A673 (cell line): ENCODE data around the gene WFIKKN1. TPM values are rescaled to one million over a fixed set of nuclear protein-coding genes. Genes with fewer than 3 reads are reported as not detected.

Source experiments
- BruUV-seq: library from RNA; stranded (reverse); fragments of 400-500 nt; replicated peaks from 2 replicates; lab custom pipeline; 2021; lab: Mats Ljungman, UMichigan
- CTCF ChIA-PET: fragments of 300-600 bp; sonication (Branson Sonifier 250); formaldehyde crosslinking; loops from one replicate; lab custom pipeline; 2022; ENCODE audit warnings: antibody characterized with exemption; lab: Charles Lee
- POLR2A ChIA-PET: fragments of 300-600 bp; sonication (Branson Sonifier 250); formaldehyde crosslinking; loops from one replicate; lab custom pipeline; 2022; ENCODE audit warnings: antibody characterized with exemption; ENCODE audit not compliant: low non-redundant PET; lab: Charles Lee
- DNase-seq: peaks from one replicate; pipeline ENCODE4 v3.0.0-alpha.2; 2015; ENCODE audit warnings: low spot score
- H3K27ac ChIP-seq: fragments of 200-600 bp; sonication (generic); 2 replicates; pipeline ENCODE4 v1.5.1; 2016; ENCODE audit warnings: mixed run types, low read depth, mild to moderate bottlenecking, mixed read lengths, antibody characterized with exemption, low read length; ENCODE audit not compliant: poor library complexity, severe bottlenecking
- H3K27me3 ChIP-seq: fragments of 200-600 bp; sonication (generic); replicated peaks from 2 replicates; pipeline ENCODE4 v1.6.1; 2017; ENCODE audit warnings: mixed run types, low read depth, mild to moderate bottlenecking, mixed read lengths, antibody characterized with exemption, low read length; ENCODE audit not compliant: insufficient read depth, poor library complexity
- H3K36me3 ChIP-seq: fragments of 200-600 bp; sonication (generic); 2 replicates; pipeline ENCODE4 v1.6.1; 2016; ENCODE audit warnings: mixed run types, mild to moderate bottlenecking, mixed read lengths, antibody characterized with exemption, low read length; ENCODE audit not compliant: insufficient read depth, poor library complexity, severe bottlenecking
- H3K4me1 ChIP-seq: fragments of 200-600 bp; sonication (generic); 2 replicates; pipeline ENCODE4 v1.6.1; 2017; ENCODE audit warnings: mixed run types, mild to moderate bottlenecking, mixed read lengths, antibody characterized with exemption, low read length; ENCODE audit not compliant: insufficient read depth, poor library complexity, severe bottlenecking
- H3K4me3 ChIP-seq: fragments of 200-600 bp; sonication (generic); 2 replicates; pipeline ENCODE4 v1.5.1; 2016; ENCODE audit warnings: low read depth, mixed run types, mild to moderate bottlenecking, mixed read lengths, low read length; ENCODE audit not compliant: poor library complexity, severe bottlenecking
- H3K9me3 ChIP-seq: fragments of 200-600 bp; sonication (generic); 2 replicates; pipeline ENCODE4 v1.6.1; 2016; ENCODE audit warnings: mixed run types, low read depth, mild to moderate bottlenecking, mixed read lengths, antibody characterized with exemption, low read length; ENCODE audit not compliant: poor library complexity, severe bottlenecking
- CTCF ChIP-seq: fragments of 300-800, 200-600 bp; sonication (generic); conservative IDR thresholded peaks from 2 replicates; pipeline ENCODE4 v1.5.1; 2017; ENCODE audit warnings: low read depth, mild to moderate bottlenecking, antibody characterized with exemption, low read length, moderate library complexity, mixed read lengths
- EZH2 ChIP-seq: fragments of 200-600 bp; sonication (generic); IDR thresholded peaks from 2 replicates; pipeline ENCODE4 v1.6.1; 2017; ENCODE audit warnings: borderline replicate concordance, low read depth, mild to moderate bottlenecking, mixed read lengths, antibody characterized with exemption, low read length; ENCODE audit not compliant: poor library complexity, severe bottlenecking
- intact Hi-C: fragments of 100-400 bp; cut with micrococcal nuclease; formaldehyde crosslinking; loops from one replicate; pipeline ENCODE4 v1.10.0; 2022; ENCODE audit not compliant: unreplicated experiment
- total RNA-seq: library from RNA; stranded (reverse); gene quantifications from 2 replicates; pipeline ENCODE4 v1.2.3, GENCODE V29; 2021

Gene WFIKKN1
- total RNA-seq, 1 experiment from 2014 or later = 1.7 TPM

- BruUV-seq = no TSS peak
- peak overlapping the region; percentile 86 for H3K4me3 ChIP-seq
- POLR2A ChIA-PET = no interaction called here
- no peaks in the 10 kb centered on the region for H3K27me3 ChIP-seq
- peak; percentile 72 for TF ChIP-seq CTCF
- TF ChIP-seq EZH2 = no peak
- peak; percentile 55 for DNase-seq
- CTCF ChIA-PET = interaction anchor here (0.7 to 1.0 kb wide), 2 partner anchors 10 to 17 kb away, joined by 3 to 5 read pairs; no protein-coding TSS in a partner anchor
- H3K4me1 ChIP-seq = no peaks in the 10 kb centered on the region
- peak overlapping the region; percentile 94 for H3K27ac ChIP-seq
- H3K36me3 ChIP-seq = no peaks in the 10 kb centered on the region
- intact Hi-C loops = no loop called here
- H3K9me3 ChIP-seq = no peaks in the 10 kb centered on the region
Observed at GRCh38 chr16:648071-648780, 17.4 kb downstream of the WFIKKN1 start.

- H3K27ac ChIP-seq = peak within 1 kb of the TSS; percentile 94
Observed at GRCh38 chr16:648781-649589, 18.2 kb downstream of the WFIKKN1 start, which contains the start of gene WDR90. WDR90 (plus strand) TSS chr16:649365; CDS start chr16:649417, 52 bp downstream.

More at GRCh38 chr16:648781-649589, 18.2 kb downstream of the WFIKKN1 start, which contains the start of gene WDR90:
- DNase-seq = peak; percentile 96
- BruUV-seq = TSS peak; percentile 67
- Histone ChIP-seq H3K4me3 (peak within 1 kb of the TSS; percentile 86), H3K27me3 (no peaks in the 10 kb centered on the region), H3K4me1 (no peaks in the 10 kb centered on the region), H3K36me3 (no peaks in the 10 kb centered on the region), H3K9me3 (no peaks in the 10 kb centered on the region)
- POLR2A ChIA-PET = no interaction called here
- TF ChIP-seq EZH2 (no peak), CTCF (no peak)
- CTCF ChIA-PET = interaction anchor here (0.7 kb wide), 1 partner anchor 285 kb away, joined by 3 read pairs; no protein-coding TSS in a partner anchor
- intact Hi-C loops = no loop called here
